ENCODE measurements around the gene LKAAEAR1.

Gene LKAAEAR1

GRCh38 chr20:64082820-64083377 is 1.3 kb downstream of the LKAAEAR1 start:
- in situ Hi-C loops (cut with HindIII; ENCODE audit: low sequenced_read_pairs) = no loop called here
- H3K4me3 ChIP-seq (ENCODE audit: low read depth, low read length) = peak overlapping the region; percentile 38
- TF ChIP-seq CTCF (IDR thresholded peaks at IDR 0.05; ENCODE audit: low read depth, low read length, missing control alignments) = no peak
- DNase-seq (ENCODE audit: low read depth) = no peak

GRCh38 chr20:64082126-64082731 is 2.0 kb downstream of the LKAAEAR1 start:
- no peak for TF ChIP-seq CTCF (IDR thresholded peaks at IDR 0.05; ENCODE audit: low read depth, low read length, missing control alignments)
- no peak for DNase-seq (ENCODE audit: low read depth)
- no peak overlapping the region for H3K4me3 ChIP-seq (ENCODE audit: low read depth, low read length)
- in situ Hi-C loops (cut with HindIII; ENCODE audit: low sequenced_read_pairs) = no loop called here

GRCh38 chr20:64081624-64081964 is 2.6 kb downstream of the LKAAEAR1 start:
- TF ChIP-seq CTCF (IDR thresholded peaks at IDR 0.05; ENCODE audit: low read depth, low read length, missing control alignments) = no peak
- DNase-seq (ENCODE audit: low read depth) = no peak
- in situ Hi-C loops (cut with HindIII; ENCODE audit: low sequenced_read_pairs) = no loop called here
- H3K4me3 ChIP-seq (ENCODE audit: low read depth, low read length) = no peak overlapping the region

GRCh38 chr20:64080813-64081623 is 3.2 kb downstream of the LKAAEAR1 start:
- peak overlapping the region; percentile 60 for H3K4me3 ChIP-seq (ENCODE audit: low read depth, low read length)
- in situ Hi-C loops (cut with HindIII; ENCODE audit: low sequenced_read_pairs) = no loop called here
- TF ChIP-seq CTCF (IDR thresholded peaks at IDR 0.05; ENCODE audit: low read depth, low read length, missing control alignments) = no peak
- DNase-seq (ENCODE audit: low read depth) = no peak

GRCh38 chr20:64080013-64080812 is 4.0 kb downstream of the LKAAEAR1 start, which contains the start of gene OPRL1:
Gene OPRL1, plus strand, starts transcription at chr20:64080082. Its CDS starts 12,639 bp downstream, at chr20:64092721.
- peak within 1 kb of the TSS; percentile 60 for H3K4me3 ChIP-seq (ENCODE audit: low read depth, low read length)
- no peak for DNase-seq (ENCODE audit: low read depth)
- in situ Hi-C loops (cut with HindIII; ENCODE audit: low sequenced_read_pairs) = no loop called here
- no peak for TF ChIP-seq CTCF (IDR thresholded peaks at IDR 0.05; ENCODE audit: low read depth, low read length, missing control alignments)
